ENCODE results near the gene DEAF1. TPM values are rescaled to one million over a fixed set of nuclear protein-coding genes. Genes with fewer than 3 reads are reported as not detected.

DEAF1 gene
- total and polyA plus RNA-seq, 5 experiments from 2014 or later: 27.0 to 58.2 (median 46.5) TPM

DNA sequence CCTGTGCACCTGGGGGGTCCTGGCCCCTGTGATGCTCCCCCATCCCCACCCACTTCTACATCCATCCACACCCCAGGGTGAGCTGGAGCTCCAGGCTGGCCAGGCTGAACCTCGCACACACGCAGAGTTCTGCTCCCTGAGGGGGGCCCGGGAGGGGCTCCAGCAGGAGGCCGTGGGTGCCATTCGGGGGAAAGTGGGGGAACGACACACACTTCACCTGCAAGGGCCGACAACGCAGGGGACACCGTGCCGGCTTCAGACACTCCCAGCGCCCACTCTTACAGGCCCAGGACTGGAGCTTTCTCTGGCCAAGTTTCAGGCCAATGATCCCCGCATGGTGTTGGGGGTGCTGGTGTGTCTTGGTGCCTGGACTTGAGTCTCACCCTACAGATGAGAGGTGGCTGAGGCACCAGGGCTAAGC is 32.3 kb upstream of the DEAF1 start:
- POLR2A ChIA-PET: interaction anchor here (0.7 to 10.3 kb wide), 12 partner anchors 16 to 191 kb away, joined by 3 to 109 read pairs (median 6); partner anchors contain the start of genes DEAF1, LMNTD2, TALDO1 and TMEM80
- H3K4me3 Mint-ChIP-seq: peak overlapping the region in 5 of 10 donors; percentile 4 to 73 (median 65)
- no peak for ATAC-seq
- H3K4me1 Mint-ChIP-seq: peaks cover 5 to 20% (median 14%) of the 10 kb centered on the region in 4 donors
- peak overlapping the region in 2 of 10 donors; percentile 56 to 65 for H3K27ac Mint-ChIP-seq
- peaks cover 3 to 9% (median 5%) of the 10 kb centered on the region in 5 donors for H3K27me3 Mint-ChIP-seq
- no peaks in the 10 kb centered on the region for H3K9me3 Mint-ChIP-seq
- H3K36me3 Mint-ChIP-seq: peaks cover 0 to 2% (median 0%) of the 10 kb centered on the region in 3 donors
- DNase-seq: no peak

DNA sequence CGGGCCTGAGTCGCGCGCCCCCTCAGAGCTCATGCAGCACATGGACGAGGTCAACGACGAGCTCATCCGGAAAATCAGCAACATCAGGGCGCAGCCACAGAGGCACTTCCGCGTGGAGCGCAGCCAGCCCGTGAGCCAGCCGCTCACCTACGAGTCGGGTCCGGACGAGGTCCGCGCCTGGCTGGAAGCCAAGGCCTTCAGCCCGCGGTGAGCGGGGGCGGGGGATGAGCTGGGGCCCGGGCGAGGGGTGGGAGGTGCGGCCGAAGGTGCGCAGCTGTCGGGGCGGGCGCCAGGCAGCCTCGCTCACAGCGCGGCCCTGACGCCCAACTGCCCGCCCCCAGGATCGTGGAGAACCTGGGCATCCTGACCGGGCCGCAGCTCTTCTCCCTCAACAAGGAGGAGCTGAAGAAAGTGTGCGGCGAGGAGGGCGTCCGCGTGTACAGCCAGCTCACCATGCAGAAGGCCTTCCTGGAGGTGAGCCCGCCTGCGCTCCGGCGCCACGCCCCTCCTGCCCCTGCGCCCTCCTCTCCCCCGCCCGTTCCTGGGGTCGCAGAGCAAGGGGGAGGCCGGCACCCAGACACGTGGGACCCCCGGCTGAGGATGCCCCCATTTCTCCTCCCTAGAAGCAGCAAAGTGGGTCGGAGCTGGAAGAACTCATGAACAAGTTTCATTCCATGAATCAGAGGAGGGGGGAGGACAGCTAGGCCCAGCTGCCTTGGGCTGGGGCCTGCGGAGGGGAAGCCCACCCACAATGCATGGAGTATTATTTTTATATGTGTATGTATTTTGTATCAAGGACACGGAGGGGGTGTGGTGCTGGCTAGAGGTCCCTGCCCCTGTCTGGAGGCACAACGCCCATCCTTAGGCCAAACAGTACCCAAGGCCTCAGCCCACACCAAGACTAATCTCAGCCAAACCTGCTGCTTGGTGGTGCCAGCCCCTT is 31.5 kb upstream of the DEAF1 start:
- peaks cover 4 to 9% (median 5%) of the 10 kb centered on the region in 5 donors for H3K27me3 Mint-ChIP-seq
- POLR2A ChIA-PET: interaction anchor here (0.6 to 10.3 kb wide), 24 partner anchors 11 to 191 kb away, joined by 3 to 109 read pairs (median 4); partner anchors contain the start of genes DEAF1, EPS8L2, LMNTD2 and PNPLA2
- H3K27ac Mint-ChIP-seq: peak overlapping the region in 6 of 10 donors; percentile 10 to 81 (median 65)
- H3K4me3 Mint-ChIP-seq: peak overlapping the region; percentile 57 to 81 (median 71)
- ATAC-seq (peak; percentile 48 to 68), DNase-seq (peak in 7 of 10 donors; percentile 26 to 73 (median 49))
- peaks cover 5 to 28% (median 15%) of the 10 kb centered on the region in 4 donors for H3K4me1 Mint-ChIP-seq
- peaks cover 0 to 2% (median 0%) of the 10 kb centered on the region in 3 donors for H3K36me3 Mint-ChIP-seq
- no peaks in the 10 kb centered on the region for H3K9me3 Mint-ChIP-seq

DNA sequence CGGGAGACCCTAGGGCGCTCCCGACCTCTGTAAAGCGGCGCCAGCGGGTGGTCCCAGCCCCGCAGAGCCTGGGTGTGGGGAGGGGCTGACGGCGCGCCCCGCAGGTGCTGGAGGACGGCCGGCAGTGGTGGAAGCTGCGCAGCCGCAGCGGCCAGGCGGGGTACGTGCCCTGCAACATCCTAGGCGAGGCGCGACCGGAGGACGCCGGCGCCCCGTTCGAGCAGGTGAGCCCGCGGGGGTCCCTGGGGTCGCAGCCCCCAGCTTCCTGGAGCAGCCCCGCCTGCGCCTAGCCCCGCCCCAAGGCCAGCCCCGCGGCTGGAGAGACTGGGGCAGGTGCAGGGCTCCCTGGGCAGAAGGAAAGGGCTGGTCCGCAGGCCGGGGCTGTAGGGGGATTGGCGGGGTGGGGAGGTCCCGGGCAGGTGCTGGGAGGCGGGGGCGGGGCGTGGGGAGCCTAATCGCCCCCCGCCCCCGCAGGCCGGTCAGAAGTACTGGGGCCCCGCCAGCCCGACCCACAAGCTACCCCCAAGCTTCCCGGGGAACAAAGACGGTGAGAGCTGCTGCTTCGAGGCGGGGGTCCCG is 30.7 kb upstream of the DEAF1 start:
- peaks cover 4 to 9% (median 5%) of the 10 kb centered on the region in 5 donors for H3K27me3 Mint-ChIP-seq
- H3K36me3 Mint-ChIP-seq: peaks cover 0 to 2% (median 0%) of the 10 kb centered on the region in 3 donors
- POLR2A ChIA-PET: interaction anchor here (0.6 to 10.3 kb wide), 16 partner anchors 12 to 170 kb away, joined by 3 to 109 read pairs (median 6); partner anchors contain the start of genes DEAF1, EPS8L2, LMNTD2 and PNPLA2
- H3K4me1 Mint-ChIP-seq: peaks cover 7 to 32% (median 17%) of the 10 kb centered on the region in 4 donors
- no peaks in the 10 kb centered on the region for H3K9me3 Mint-ChIP-seq
- H3K27ac Mint-ChIP-seq: peak overlapping the region in 5 of 10 donors; percentile 10 to 76 (median 59)
- H3K4me3 Mint-ChIP-seq: peak overlapping the region in 7 of 10 donors; percentile 59 to 81 (median 73)
- ATAC-seq (peak; percentile 1 to 15), DNase-seq (peak in 1 of 10 donors; percentile 16)

DNA sequence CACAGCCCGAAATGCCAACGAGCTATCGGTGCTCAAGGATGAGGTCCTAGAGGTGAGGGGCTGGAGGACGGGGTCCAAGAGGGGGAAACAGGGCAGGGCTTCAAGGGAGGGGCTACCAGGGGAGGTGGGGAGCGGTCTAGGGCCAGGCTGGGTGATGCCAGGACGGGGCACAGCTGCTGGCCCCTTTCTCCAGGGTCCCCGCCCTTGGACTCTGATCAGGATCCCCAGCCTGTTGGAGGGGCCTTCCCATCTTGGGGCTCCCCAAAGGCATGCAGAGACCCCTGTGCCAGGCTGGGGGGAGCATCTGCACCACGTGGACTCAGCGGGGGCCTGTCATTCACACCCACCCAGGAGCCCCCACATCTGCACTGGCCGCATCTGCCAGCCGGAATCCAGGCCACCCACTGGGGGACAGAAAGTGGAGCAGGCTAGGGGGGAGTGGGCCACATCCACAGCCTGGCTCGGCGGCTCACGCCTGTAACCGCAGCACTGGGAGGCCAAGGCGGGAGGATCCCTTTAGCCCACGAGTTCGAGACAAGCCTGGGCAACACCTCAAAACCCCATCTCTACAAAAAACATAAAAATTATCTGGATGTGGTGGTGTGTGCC is 29.9 kb upstream of the DEAF1 start:
- POLR2A ChIA-PET: interaction anchor here (1.3 to 10.3 kb wide), 9 partner anchors 16 to 170 kb away, joined by 4 to 109 read pairs (median 9); partner anchors contain the start of genes DEAF1, EPS8L2, LMNTD2 and TALDO1
- H3K27ac Mint-ChIP-seq: peak overlapping the region in 5 of 10 donors; percentile 48 to 82 (median 72)
- DNase-seq: no peak

DNA sequence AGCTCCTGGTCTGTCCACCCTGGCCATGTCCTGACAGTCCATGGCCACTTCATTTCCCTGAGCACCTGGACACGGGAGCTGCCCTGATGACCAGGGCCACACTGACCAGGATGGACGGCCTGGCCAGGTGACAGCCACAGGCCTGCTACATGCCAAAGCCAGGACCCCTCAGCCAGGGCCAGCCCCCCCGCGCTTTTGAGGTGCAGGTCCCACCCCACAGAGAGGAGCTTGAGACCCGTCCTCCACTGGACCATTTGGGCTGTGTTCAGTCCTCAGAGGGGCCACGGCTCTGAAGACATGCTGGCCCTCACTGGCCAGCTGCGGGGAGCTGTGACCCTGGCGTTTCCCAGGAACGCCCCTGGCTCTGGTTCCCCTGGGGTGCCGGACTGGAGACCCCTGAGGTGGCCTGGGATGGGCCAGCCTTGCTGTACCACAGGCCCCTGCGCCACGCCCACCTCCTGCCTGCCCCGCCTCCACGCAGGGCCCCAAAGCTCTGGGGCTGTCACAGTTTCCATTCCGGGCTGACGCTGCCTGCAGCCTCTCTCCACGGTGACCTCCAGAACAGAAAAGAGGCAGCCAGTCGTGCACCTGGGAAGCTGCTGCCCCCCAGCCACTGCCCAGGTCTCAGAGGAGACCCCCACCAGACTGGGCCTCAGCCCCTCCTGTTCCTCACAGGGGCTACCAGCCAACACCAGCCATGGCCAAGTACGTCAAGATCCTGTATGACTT is 29.2 kb upstream of the DEAF1 start:
- Mint-ChIP-seq H3K27ac (peak overlapping the region in 2 of 10 donors; percentile 15 to 52), H3K27me3 (peaks cover 4 to 9% (median 5%) of the 10 kb centered on the region in 5 donors)
- POLR2A ChIA-PET: interaction anchor here (1.3 to 10.3 kb wide), 4 partner anchors 30 to 174 kb away, joined by 3 to 109 read pairs (median 15); partner anchors contain the start of genes DEAF1 and TMEM80

More for the DNA sequence above, 29.9 kb upstream of the DEAF1 start:
- Mint-ChIP-seq H3K36me3 (peaks cover 0 to 2% (median 0%) of the 10 kb centered on the region in 3 donors), H3K4me3 (peak overlapping the region; percentile 47 to 78 (median 66)), H3K4me1 (peaks cover 7 to 32% (median 20%) of the 10 kb centered on the region in 4 donors), H3K9me3 (no peaks in the 10 kb centered on the region), H3K27me3 (peaks cover 4 to 9% (median 5%) of the 10 kb centered on the region in 5 donors)
- no peak for ATAC-seq

DNA sequence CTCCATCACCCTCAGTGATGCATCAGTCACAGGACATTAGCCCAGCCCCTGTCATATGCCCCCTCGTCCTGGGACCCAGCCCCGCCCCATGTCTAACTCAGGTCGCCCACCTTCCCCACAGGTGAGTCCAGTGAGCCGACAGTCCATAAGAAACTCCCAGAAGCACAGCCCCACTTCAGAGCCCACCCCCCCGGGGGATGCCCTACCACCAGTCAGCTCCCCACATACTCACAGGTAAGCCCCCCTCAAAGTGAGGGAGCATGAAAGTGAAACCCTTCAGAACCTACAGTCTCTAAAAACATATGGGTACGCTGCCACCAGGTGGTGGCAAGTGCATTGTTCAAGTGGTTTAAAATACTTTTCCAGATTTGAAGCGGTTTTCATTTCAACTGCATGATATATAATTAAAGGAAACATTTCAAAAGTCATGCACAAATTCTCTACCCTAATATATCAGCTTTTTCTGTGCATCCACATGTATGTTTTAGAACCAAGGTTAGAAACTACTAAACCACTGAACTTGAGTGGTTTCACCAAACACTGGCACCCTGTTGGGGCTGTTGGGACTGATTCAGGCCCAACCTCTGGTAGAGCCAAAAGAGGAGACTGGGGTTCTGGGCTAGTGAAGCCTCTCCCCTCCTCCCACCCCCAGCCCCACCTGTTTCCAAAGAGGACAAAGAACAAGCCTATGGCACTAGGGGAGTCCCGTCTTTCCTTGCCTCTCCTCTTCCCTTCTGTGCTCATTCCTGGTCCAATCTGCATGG is 28.3 kb upstream of the DEAF1 start:
- POLR2A ChIA-PET: interaction anchor here (1.0 to 10.3 kb wide), 8 partner anchors 24 to 187 kb away, joined by 3 to 109 read pairs (median 4); partner anchors contain the start of genes DEAF1, LRRC56, PHRF1 and TALDO1
- Mint-ChIP-seq H3K4me1 (peaks cover 8 to 32% (median 22%) of the 10 kb centered on the region in 4 donors), H3K27ac (peak overlapping the region in 8 of 10 donors; percentile 9 to 94 (median 61)), H3K36me3 (peaks cover 0 to 2% (median 0%) of the 10 kb centered on the region in 3 donors), H3K9me3 (no peaks in the 10 kb centered on the region), H3K4me3 (peak overlapping the region; percentile 52 to 92 (median 82)), H3K27me3 (peaks cover 4 to 9% (median 7%) of the 10 kb centered on the region in 5 donors)
- DNase-seq (peak in 9 of 10 donors; percentile 36 to 78 (median 55)), ATAC-seq (peak; percentile 39 to 40)

More for the DNA sequence above, 29.2 kb upstream of the DEAF1 start:
- ATAC-seq (no peak), DNase-seq (no peak)
- H3K4me3 Mint-ChIP-seq: peak overlapping the region in 6 of 10 donors; percentile 41 to 85 (median 58)
- peaks cover 0 to 2% (median 0%) of the 10 kb centered on the region in 3 donors for H3K36me3 Mint-ChIP-seq
- H3K4me1 Mint-ChIP-seq: peaks cover 7 to 32% (median 22%) of the 10 kb centered on the region in 4 donors
- no peaks in the 10 kb centered on the region for H3K9me3 Mint-ChIP-seq

DNA sequence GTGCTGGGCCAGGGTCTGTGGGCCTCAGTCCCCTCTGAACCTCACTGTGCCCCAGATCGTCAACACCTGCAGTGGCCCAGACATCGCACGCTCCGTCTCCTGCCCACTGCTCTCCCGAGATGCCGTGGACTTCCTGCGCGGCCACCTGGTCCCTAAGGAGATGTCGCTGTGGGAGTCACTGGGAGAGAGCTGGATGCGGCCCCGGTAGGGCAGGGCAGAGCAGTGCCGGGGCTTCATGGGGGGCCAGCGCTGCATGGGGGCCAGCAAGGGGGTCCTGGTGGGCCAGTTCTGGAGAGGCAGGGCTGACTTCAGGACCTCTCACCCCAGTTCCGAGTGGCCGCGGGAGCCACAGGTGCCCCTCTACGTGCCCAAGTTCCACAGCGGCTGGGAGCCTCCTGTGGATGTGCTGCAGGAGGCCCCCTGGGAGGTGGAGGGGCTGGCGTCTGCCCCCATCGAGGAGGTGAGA is 27.4 kb upstream of the DEAF1 start:
- ATAC-seq: no peak
- Mint-ChIP-seq H3K4me1 (peaks cover 8 to 31% (median 20%) of the 10 kb centered on the region in 4 donors), H3K36me3 (peaks cover 0 to 2% (median 0%) of the 10 kb centered on the region in 3 donors), H3K4me3 (peak overlapping the region in 3 of 10 donors; percentile 20 to 69 (median 43)), H3K27ac (peak overlapping the region in 1 of 10 donors; percentile 5), H3K9me3 (no peaks in the 10 kb centered on the region), H3K27me3 (peaks cover 4 to 9% (median 7%) of the 10 kb centered on the region in 5 donors)
- POLR2A ChIA-PET: interaction anchor here (0.8 to 10.3 kb wide), 10 partner anchors 25 to 186 kb away, joined by 3 to 109 read pairs (median 4); partner anchors contain the start of genes DEAF1, LRRC56, PHRF1 and TALDO1
- DNase-seq: no peak

DNA sequence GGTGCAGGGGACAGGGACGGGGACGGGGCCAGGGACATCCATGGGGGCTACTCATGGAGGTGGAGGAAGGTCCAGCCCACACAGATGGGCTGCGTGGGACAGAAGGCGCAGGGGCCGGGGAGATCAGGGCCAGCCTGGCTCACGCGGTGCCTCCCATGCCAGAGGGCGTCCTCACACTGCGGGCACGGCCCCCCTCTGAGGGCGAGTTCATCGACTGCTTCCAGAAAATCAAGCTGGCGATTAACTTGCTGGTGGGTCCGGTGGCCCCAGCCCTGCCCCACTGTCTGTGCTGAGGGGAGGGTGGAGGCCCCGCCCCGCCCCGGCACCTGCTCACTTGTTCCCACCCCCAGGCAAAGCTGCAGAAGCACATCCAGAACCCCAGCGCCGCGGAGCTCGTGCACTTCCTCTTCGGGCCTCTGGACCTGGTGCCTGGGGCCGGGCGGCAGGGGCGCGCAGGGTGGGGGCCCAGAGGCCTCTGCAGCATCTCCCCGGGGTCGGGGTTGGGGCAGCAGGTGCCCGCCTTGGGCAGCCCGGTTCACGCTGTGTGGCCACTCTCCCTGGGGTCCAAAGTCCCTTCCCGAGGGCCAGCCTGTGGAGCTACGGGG is 26.8 kb upstream of the DEAF1 start:
- DNase-seq (peak in 9 of 10 donors; percentile 35 to 77 (median 49)), ATAC-seq (peak; percentile 45 to 59)
- POLR2A ChIA-PET: interaction anchor here (0.5 to 10.3 kb wide), 9 partner anchors 21 to 251 kb away, joined by 3 to 109 read pairs (median 6); partner anchors contain the start of genes DEAF1, PHRF1 and TMEM80
- H3K4me3 Mint-ChIP-seq: peak overlapping the region in 9 of 10 donors; percentile 24 to 79 (median 55)
- peaks cover 8 to 26% (median 19%) of the 10 kb centered on the region in 4 donors for H3K4me1 Mint-ChIP-seq
- no peaks in the 10 kb centered on the region for H3K9me3 Mint-ChIP-seq
- peak overlapping the region in 2 of 10 donors; percentile 21 to 40 for H3K27ac Mint-ChIP-seq
- peaks cover 0 to 2% (median 0%) of the 10 kb centered on the region in 3 donors for H3K36me3 Mint-ChIP-seq
- peaks cover 4 to 9% (median 7%) of the 10 kb centered on the region in 5 donors for H3K27me3 Mint-ChIP-seq

DNA sequence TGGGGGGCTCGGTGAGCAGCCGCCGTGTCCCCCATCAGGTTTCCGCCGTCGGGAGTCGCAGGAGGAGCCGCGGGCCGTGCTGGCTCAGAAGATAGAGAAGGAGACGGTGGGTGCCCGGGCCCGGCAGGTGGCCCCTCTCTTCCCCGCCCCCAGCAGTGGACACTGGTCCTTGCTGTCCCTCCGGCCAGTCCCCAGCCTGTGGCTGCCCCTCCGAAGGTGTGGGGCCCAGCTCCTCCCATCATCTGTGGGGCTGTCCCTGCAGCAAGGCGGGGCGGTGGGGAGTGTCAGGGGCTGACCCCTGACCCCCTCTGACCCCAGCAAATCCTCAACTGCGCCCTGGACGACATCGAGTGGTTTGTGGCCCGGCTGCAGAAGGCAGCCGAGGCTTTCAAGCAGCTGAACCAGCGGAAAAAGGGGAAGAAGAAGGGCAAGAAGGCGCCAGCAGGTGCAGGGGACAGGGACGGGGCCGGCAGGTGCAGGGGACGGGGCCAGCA is 26.3 kb upstream of the DEAF1 start:
- Mint-ChIP-seq H3K4me1 (peaks cover 6 to 21% (median 16%) of the 10 kb centered on the region in 4 donors), H3K9me3 (peaks cover 0 to 3% (median 0%) of the 10 kb centered on the region in 9 donors), H3K36me3 (peaks cover 0 to 2% (median 2%) of the 10 kb centered on the region in 3 donors), H3K4me3 (peak overlapping the region in 8 of 10 donors; percentile 33 to 79 (median 62)), H3K27me3 (peaks cover 4 to 9% (median 7%) of the 10 kb centered on the region in 5 donors), H3K27ac (peak overlapping the region in 1 of 10 donors; percentile 70)
- DNase-seq: no peak
- POLR2A ChIA-PET: interaction anchor here (0.5 to 10.3 kb wide), 10 partner anchors 21 to 250 kb away, joined by 3 to 109 read pairs (median 5); partner anchors contain the start of genes DEAF1 and TMEM80
- peak; percentile 1 to 5 for ATAC-seq

All from naive thymus-derived CD8-positive, alpha-beta T cell (primary cell).